Kidney (tissue), 14 donors: ENCODE data around the gene TSPOAP1. TPM values are rescaled to one million over a fixed set of nuclear protein-coding genes. Genes with fewer than 3 reads are reported as not detected.

Experiments used
- DNase-seq, 5 donors: peaks; one replicate each; pipeline ENCODE4 v3.0.0-alpha.2; 2013 to 2020
- FAIRE-seq: peaks from 2 replicates; lab custom pipeline; 2012; peaks lifted over from hg19 to GRCh38; lab: Jason Lieb, UNC
- H3K27ac ChIP-seq, 2 donors: one replicate each; pipeline ENCODE4 v1.7.0; 2013; ENCODE audit warnings: low read depth in 2 of 2, low read length in 2 of 2, inconsistent platforms in 1 of 2
- H3K27me3 ChIP-seq: one replicate; pipeline ENCODE4 v1.7.1; 2013; ENCODE audit warnings: low read length, inconsistent platforms; ENCODE audit not compliant: control insufficient read depth, insufficient read depth
- H3K36me3 ChIP-seq, 3 donors: one replicate each; pipeline versions ENCODE4 v1.7.0 to v1.7.1; 2013; ENCODE audit warnings: low read length in 3 of 3, control low read depth in 1 of 3, inconsistent platforms in 1 of 3; ENCODE audit not compliant: insufficient read depth in 3 of 3, control insufficient read depth in 2 of 3
- H3K4me1 ChIP-seq, 3 donors: one replicate each; pipeline versions ENCODE4 v1.7.0 to v1.7.1; 2013; ENCODE audit warnings: low read length in 3 of 3, inconsistent platforms in 1 of 3, low read depth in 1 of 3; ENCODE audit not compliant: control insufficient read depth in 2 of 3, insufficient read depth in 2 of 3
- H3K4me3 ChIP-seq, 3 donors: one replicate each; pipeline versions ENCODE4 v1.7.0 to v1.8.1; 2013; ENCODE audit warnings: low read length in 3 of 3, control low read depth in 1 of 3, inconsistent platforms in 1 of 3
- H3K9ac ChIP-seq, 3 donors: one replicate each; pipeline versions ENCODE4 v1.7.0 to v1.7.1; 2013; ENCODE audit warnings: low read length in 3 of 3, control low read depth in 1 of 3, inconsistent platforms in 1 of 3
- H3K9me3 ChIP-seq, 3 donors: one replicate each; pipeline versions ENCODE4 v1.7.0 to v1.7.1; 2013; ENCODE audit warnings: low read length in 3 of 3, control low read depth in 1 of 3, inconsistent platforms in 1 of 3; ENCODE audit not compliant: control insufficient read depth in 2 of 3, insufficient read depth in 1 of 3
- CTCF ChIP-seq: IDR thresholded peaks from 3 replicates; pipeline ENCODE4 v1.5.1; 2012; ENCODE audit warnings: mild to moderate bottlenecking, moderate library complexity, borderline replicate concordance; ENCODE audit not compliant: insufficient read depth; ENCODE audit errors: extremely low read depth
- intact Hi-C: fragments of 100-400 bp; cut with DNase I; formaldehyde crosslinking; loops from one replicate; pipeline ENCODE4 v1.11.1; 2022
- polyA plus RNA-seq: library from polyadenylated mRNA; stranded (reverse); fragments of 350-450 nt; fragmentation: Illumina TruSeq; extraction: RNeasy Lipid Tissue Mini Kit (QIAGEN cat#74804); gene quantifications from one replicate; pipeline ENCODE4 v1.2.3, GENCODE V29; 2014; ENCODE audit warnings: low read depth, low replicate concordance; ENCODE audit not compliant: insufficient read depth
- total RNA-seq: library from RNA; stranded (reverse); fragmentation: NEBNext Ultra II Directional; extraction: Animal tissue kit (Norgen Biotek cat#: 25700); gene quantifications from one replicate; pipeline ENCODE4 v1.2.1, GENCODE V29; 2021
- donor health status: control.
- donor health status: control.
- donor health status: control.
- donor health status: control.
- donor health status: control.
- donor health status: DM: yes; HTN: yes; CAD: no.
- donor health status: Normal renal cell carcinoma (clear cell type).

The TSPOAP1 gene
- total and polyA plus RNA-seq, 2 donors from 2014 or later, result 12.5 to 30.6 TPM

DNA sequence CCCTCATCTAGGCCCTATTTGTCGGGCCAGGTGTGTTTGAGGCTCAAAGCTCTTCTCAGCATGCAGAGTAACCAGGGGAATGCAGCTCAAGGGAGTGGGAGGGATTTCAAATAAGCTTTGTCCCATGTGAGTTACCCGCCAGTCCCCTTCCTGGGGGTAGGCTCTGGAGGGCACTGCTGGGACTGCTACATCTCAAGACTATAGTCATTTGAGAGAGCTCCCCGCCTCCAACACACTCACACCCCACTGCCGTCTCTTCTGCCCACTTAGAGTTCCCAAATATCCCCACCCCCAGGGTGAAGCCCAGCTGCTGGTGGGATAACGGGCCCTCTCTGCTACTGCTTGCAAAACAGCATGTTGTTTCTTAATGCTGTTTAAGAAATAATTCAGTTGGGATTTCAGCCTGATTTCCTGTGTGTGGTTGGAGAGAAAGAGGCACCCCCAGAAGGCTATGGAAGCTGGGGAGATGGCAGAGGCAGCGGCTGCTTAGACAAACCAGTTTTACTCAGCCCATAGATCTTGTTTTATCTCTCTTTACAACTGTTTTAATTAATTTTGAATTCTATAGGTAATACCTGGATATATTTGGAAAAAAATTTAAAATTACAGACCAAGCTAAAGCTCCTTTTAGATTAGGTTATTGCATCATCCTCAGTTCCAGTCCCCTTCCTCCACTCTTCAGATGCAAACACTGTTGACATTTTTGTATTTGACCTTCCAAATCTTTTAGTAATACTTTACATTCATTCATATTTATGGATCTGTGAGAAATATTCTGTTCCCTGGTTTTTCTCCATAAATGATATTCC lies 43.8 kb downstream of the TSPOAP1 start:
- H3K27me3 ChIP-seq, result no peaks in the 10 kb centered on the region
- H3K4me1 ChIP-seq, result no peaks in the 10 kb centered on the region
- H3K27ac ChIP-seq, result no peak overlapping the region

GRCh38 chr17:58283674-58284612 lies 44.7 kb downstream of the TSPOAP1 start:
- Histone ChIP-seq H3K36me3 (no peaks in the 10 kb centered on the region), H3K9me3 (no peaks in the 10 kb centered on the region), H3K9ac (no peak overlapping the region), H3K27me3 (no peaks in the 10 kb centered on the region), H3K4me1 (no peaks in the 10 kb centered on the region), H3K27ac (no peak overlapping the region), H3K4me3 (no peak overlapping the region)
- intact Hi-C loops, result no loop called here
- FAIRE-seq (no peak), DNase-seq (peak in 1 of 5 donors; percentile 18)
- no peak for TF ChIP-seq CTCF

More for the DNA sequence above, 43.8 kb downstream of the TSPOAP1 start:
- H3K36me3 ChIP-seq, result no peaks in the 10 kb centered on the region
- FAIRE-seq (no peak), DNase-seq (peak in 1 of 5 donors; percentile 21)
- intact Hi-C loops, result no loop called here
- H3K4me3 ChIP-seq, result no peak overlapping the region
- H3K9me3 ChIP-seq, result no peaks in the 10 kb centered on the region
- no peak overlapping the region for H3K9ac ChIP-seq
- no peak for TF ChIP-seq CTCF

DNA sequence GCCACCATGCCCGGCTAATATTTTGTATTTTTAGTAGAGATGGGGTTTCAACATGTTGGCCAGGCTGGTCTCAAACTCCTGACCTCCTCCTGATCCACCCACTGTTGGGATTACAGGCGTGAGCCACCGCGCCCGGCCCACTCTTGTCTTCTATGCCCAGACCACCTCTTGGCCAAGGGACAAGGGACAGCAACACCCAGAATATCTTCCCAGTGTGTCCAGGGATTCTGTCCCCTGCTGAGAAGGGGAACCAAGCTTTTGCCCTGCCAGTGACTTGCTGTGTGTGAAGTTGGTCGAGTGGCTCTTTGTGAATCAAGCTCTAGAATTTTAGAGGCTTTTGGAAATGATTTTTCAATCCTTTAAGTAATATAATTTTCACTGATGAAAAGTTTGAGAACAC lies 46.2 kb downstream of the TSPOAP1 start:
- peak in 1 of 5 donors; percentile 45 for DNase-seq
- intact Hi-C loops, result no loop called here
- TF ChIP-seq CTCF, result no peak

More for the DNA sequence above, 46.2 kb downstream of the TSPOAP1 start:
- no peak for FAIRE-seq
- no peak overlapping the region for H3K9ac ChIP-seq
- no peaks in the 10 kb centered on the region for H3K27me3 ChIP-seq
- H3K4me1 ChIP-seq, result no peaks in the 10 kb centered on the region
- no peak overlapping the region for H3K27ac ChIP-seq
- no peak overlapping the region for H3K4me3 ChIP-seq
- H3K9me3 ChIP-seq, result no peaks in the 10 kb centered on the region
- no peaks in the 10 kb centered on the region for H3K36me3 ChIP-seq
